ENCODE results near the gene TRAF7.
A peak's percentile ranks its signal among the peaks of the same experiment; 100 is the strongest.
"Not testable (repeated sequence)": the region's sequence is repeated elsewhere in the genome, so short reads cannot be mapped to it uniquely, and the experiment has no call there.

The TRAF7 gene

GRCh38 chr16:2126928-2127556 lies 28.5 kb upstream of the TRAF7 start:
- peak overlapping the region; percentile 98 to 99 for H3K27ac ChIP-seq
- peak overlapping the region; percentile 68 for H3K4me3 ChIP-seq
- not testable (repeated sequence) for DNase-seq (ENCODE audit: low spot score)

- not testable (repeated sequence) for DNase-seq (ENCODE audit: low spot score)
- H3K27ac ChIP-seq = peak overlapping the region; percentile 98 to 99
- peak overlapping the region; percentile 68 for H3K4me3 ChIP-seq
These were observed 27.8 kb upstream of the TRAF7 start for GRCh38 chr16:2127630-2128280.

- H3K4me3 ChIP-seq; H3K27ac ChIP-seq; DNase-seq (ENCODE audit: low spot score): not testable (repeated sequence)
These were observed 26.3 kb upstream of the TRAF7 start for GRCh38 chr16:2129251-2129650.

- not testable (repeated sequence) for H3K4me3 ChIP-seq; DNase-seq (ENCODE audit: low spot score)
- H3K27ac ChIP-seq = peak overlapping the region in 1 of 2 donors; percentile 28
These were observed 25.6 kb upstream of the TRAF7 start for GRCh38 chr16:2129890-2130447.

GRCh38 chr16:2133797-2134196 lies 21.8 kb upstream of the TRAF7 start:
- peak overlapping the region; percentile 61 for H3K4me3 ChIP-seq
- not testable (repeated sequence) for DNase-seq (ENCODE audit: low spot score)
- H3K27ac ChIP-seq = peak overlapping the region; percentile 67 to 76

- DNase-seq (ENCODE audit: low spot score) = not testable (repeated sequence)
- Histone ChIP-seq H3K27ac (peak overlapping the region; percentile 79 to 95), H3K4me3 (peak overlapping the region; percentile 78)
These were observed 20.5 kb upstream of the TRAF7 start for GRCh38 chr16:2135071-2135470.

- peak; percentile 91 for DNase-seq (ENCODE audit: low spot score)
- Histone ChIP-seq H3K4me3 (peak within 1 kb of the TSS; percentile 78), H3K27ac (peak within 1 kb of the TSS; percentile 79 to 95)
These were observed 19.7 kb upstream of the TRAF7 start, which contains the start of gene PKD1 for GRCh38 chr16:2135770-2136490. Gene PKD1, minus strand, starts transcription at chr16:2135898. Its CDS starts 209 bp downstream, at chr16:2135689.

GRCh38 chr16:2142942-2143877 lies 12.4 kb upstream of the TRAF7 start:
- H3K27ac ChIP-seq = no peak overlapping the region
- TF ChIP-seq CTCF (IDR thresholded peaks at IDR 0.05) = no peak
- no peak overlapping the region for H3K4me3 ChIP-seq
- no peak for DNase-seq (ENCODE audit: low spot score)

- Histone ChIP-seq H3K27ac (no peak overlapping the region), H3K4me3 (no peak overlapping the region)
- DNase-seq (ENCODE audit: low spot score) = no peak
- TF ChIP-seq CTCF (IDR thresholded peaks at IDR 0.05) = no peak
These were observed 11.6 kb upstream of the TRAF7 start for GRCh38 chr16:2143878-2144485.

- TF ChIP-seq CTCF (IDR thresholded peaks at IDR 0.05) = no peak
- H3K4me3 ChIP-seq = no peak overlapping the region
- H3K27ac ChIP-seq = no peak overlapping the region
- DNase-seq (ENCODE audit: low spot score) = no peak
These were observed 9.7 kb upstream of the TRAF7 start for GRCh38 chr16:2145843-2146242.
